ENCODE data around the gene OR52I2.

GRCh38 chr11:4547416-4547815 lies 34.1 kb upstream of the OR52I2 start:
- TF ChIP-seq EP300 (IDR thresholded peaks at IDR 0.05) = no peak
- TF ChIP-seq POLR2AphosphoS5 (IDR thresholded peaks at IDR 0.05) = no peak
